DMS 273 treated with DMSO at 0.1 percent for 48 hours (cell line): ENCODE results near the gene KRT75.

ENCODE experiments used
- DNase-seq: peaks from one replicate; lab custom pipeline; 2025; lab: John Stamatoyannopoulos, UW

Gene KRT75

GRCh38 chr12:52391618-52392002 lies 42.6 kb downstream of the KRT75 start:
- DNase-seq: peak; percentile 26

GRCh38 chr12:52390739-52391617 lies 43.2 kb downstream of the KRT75 start:
- DNase-seq: no peak

GRCh38 chr12:52389313-52390207 lies 44.6 kb downstream of the KRT75 start:
- DNase-seq: no peak

- no peak for DNase-seq
Observed at GRCh38 chr12:52387859-52388258, 46.3 kb downstream of the KRT75 start.

- no peak for DNase-seq
Observed at GRCh38 chr12:52385226-52385702, 48.9 kb downstream of the KRT75 start, which contains the start of gene KRT84. Gene KRT84 (minus strand): TSS chr12:52385652. CDS start chr12:52385585, 67 bp downstream.

- no peak for DNase-seq
Observed at GRCh38 chr12:52383331-52383730, 50.8 kb downstream of the KRT75 start.

- DNase-seq: no peak
Observed at GRCh38 chr12:52382854-52383253, 51.3 kb downstream of the KRT75 start.

GRCh38 chr12:52381206-52381605 lies 53.0 kb downstream of the KRT75 start:
- DNase-seq: no peak

- no peak for DNase-seq
Observed at GRCh38 chr12:52380271-52380694, 53.9 kb downstream of the KRT75 start.

GRCh38 chr12:52379536-52379935 lies 54.6 kb downstream of the KRT75 start:
- DNase-seq: no peak

GRCh38 chr12:52378091-52378490 lies 56.1 kb downstream of the KRT75 start:
- no peak for DNase-seq

- DNase-seq: no peak
Observed at GRCh38 chr12:52377266-52377665, 56.9 kb downstream of the KRT75 start.
